HG03520 (cell line): ENCODE data around the gene CDK9.
"Not testable (repeated sequence)": the region's sequence is repeated elsewhere in the genome, so short reads cannot be mapped to it uniquely, and the experiment has no call there.

Source experiments
- ATAC-seq: cut with Tn5 transposase; IDR thresholded peaks from one replicate; pipeline ENCODE4 v1.9.1; 2021; ENCODE audit warnings: mild to moderate bottlenecking, moderate library complexity; ENCODE audit not compliant: unreplicated experiment

The CDK9 gene

DNA sequence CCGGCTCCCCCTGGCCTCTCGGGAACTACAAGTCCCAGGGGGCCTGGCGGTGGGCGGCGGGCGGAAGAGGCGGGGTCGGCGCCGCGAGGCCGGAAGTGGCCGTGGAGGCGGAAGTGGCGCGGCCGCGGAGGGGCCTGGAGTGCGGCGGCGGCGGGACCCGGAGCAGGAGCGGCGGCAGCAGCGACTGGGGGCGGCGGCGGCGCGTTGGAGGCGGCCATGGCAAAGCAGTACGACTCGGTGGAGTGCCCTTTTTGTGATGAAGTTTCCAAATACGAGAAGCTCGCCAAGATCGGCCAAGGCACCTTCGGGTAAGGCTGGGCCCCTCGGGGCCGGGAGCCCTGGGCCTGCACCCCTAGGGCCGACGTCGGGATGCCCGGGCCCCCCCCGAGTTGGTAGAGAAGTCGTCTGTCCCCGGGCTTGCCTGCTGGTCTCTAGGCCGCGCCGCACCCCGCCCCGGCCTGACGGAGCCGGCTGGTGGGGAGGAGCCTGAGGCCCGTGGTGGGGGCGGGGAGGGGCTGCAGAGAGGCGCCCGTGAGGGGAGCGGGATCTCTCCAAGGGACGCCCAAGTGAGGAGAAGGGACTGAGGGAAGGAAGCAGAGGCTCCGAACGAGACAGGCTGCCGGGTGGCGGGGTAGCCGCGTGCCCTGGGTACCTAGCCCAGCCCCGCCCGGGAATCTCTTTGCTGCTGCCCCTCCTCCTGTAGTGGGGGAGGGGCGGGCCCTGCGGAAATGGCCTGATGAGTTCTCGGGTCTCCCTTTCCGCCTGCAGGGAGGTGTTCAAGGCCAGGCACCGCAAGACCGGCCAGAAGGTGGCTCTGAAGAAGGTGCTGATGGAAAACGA lies at the start of gene CDK9:
Gene CDK9, plus strand, starts transcription at position 102 of the 840 bp plus-strand sequence. Its CDS starts 115 bp downstream, at position 217.
- peak; percentile 51 for ATAC-seq

DNA sequence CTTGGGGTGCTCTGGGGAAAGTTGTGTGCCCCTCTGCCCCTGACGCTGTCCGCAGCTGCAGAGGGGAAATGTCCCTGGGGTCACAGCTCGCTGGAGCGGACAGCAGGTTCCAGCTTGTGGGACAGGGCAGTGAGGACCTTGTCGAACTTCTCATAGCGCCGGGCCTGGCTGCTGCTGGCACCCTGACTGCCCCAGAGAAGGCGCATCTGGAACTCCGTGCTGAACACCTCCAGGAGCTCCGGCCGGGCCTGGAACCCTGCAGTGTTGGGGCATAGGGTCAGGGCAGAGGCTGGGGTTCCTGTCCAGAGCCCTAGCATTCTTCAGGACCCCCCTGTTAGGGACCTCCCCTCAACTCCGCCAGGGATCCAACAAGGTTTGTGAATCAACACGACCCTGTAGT lies 47.2 kb upstream of the CDK9 start:
- no peak for ATAC-seq

DNA sequence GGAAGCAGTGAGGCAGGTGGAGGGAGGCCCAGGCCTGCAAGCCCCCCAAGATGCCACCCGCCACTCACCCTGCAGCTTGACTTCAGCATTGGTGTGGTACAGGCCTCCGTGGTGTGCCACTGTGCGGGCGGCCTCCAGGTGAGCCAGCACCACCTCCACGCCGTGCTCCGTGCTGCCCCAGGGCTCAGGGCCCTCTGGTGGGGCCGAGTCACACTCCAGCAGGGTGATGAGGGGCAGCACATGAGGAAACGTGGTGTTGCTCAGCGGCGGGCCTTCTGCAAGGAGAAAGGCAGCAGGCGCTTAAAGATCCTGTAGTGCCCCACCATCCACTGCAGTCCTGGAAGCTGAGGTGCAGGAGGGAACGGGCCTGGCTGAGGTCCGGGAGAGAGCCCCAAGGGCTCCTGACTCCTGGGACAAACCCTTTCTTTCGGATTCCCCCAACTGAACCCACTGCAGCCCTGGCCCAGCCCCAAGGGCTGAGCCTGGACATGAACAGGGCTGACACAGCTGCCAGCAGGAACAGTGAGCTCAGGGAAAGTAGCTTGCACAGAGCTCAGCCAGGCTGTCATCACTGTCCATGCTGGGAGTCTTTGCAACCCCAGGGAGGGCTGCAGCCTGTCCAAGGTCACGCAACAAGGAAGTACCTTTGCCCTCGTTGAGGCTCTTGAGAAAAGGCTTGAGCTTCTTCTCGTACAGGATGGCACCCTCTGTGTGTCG lies 46.1 kb upstream of the CDK9 start:
- no peak for ATAC-seq

DNA sequence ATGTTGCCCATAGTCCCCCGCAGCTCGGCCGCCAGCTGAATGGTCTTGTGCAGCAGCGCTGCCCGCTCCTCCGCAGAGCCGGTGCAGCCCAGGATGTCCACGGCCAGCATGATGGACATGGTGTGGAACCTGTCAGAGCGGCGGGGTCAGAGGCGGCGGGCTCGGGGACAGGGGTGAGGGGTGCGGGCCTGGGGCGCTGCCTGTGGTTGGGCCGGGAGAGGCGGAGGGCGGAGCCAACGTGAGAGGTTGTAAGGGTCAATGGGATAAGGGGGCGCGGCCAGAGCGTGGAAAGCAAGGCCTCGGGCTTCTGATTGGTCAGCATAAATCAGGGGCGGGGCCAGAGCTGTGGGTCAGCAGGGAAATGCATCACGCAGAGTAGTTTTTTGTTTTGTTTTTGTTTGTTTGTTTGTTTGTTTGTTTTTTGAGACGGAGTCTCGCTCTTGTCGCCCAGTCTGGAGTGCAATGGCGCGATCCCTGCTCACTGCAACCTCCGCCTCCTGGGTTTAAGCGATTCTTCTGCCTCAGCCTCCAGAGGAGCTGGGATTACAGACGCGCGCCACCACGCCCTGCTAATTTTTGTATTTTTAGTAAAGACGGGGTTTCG lies 43.9 kb upstream of the CDK9 start:
- ATAC-seq, result no peak

DNA sequence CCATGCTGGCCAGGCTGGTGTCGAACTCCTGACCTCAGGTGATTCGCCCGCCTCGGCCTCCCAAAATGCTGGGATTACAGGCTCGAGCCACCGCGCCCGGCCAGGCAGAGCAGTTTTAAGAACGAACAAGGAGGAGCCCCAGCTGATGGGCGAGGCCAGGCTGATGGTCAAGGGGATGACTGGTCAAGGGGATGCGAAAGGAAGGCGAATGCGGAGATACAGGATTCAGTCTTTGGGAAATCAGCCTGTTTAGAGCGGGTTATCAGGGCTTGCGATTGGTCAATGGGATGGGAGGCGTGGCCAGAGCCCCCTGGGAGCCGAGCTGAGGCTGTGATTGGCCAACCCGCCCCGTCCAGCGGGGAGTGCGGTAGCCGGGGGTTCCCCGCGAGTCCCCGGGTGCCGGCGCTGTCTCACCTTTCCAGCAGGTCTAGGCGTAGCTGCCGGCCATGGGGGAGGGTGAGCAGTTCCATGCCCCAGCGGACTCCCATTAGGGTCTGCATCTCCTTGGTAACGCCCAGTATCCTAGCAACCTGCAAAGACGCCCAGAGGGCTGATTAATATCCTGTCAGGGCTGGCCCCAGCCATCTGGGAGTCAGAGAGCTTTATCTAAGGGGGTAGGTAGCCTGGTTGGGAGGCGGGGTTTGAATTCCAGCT lies 43.3 kb upstream of the CDK9 start:
- no peak for ATAC-seq

DNA sequence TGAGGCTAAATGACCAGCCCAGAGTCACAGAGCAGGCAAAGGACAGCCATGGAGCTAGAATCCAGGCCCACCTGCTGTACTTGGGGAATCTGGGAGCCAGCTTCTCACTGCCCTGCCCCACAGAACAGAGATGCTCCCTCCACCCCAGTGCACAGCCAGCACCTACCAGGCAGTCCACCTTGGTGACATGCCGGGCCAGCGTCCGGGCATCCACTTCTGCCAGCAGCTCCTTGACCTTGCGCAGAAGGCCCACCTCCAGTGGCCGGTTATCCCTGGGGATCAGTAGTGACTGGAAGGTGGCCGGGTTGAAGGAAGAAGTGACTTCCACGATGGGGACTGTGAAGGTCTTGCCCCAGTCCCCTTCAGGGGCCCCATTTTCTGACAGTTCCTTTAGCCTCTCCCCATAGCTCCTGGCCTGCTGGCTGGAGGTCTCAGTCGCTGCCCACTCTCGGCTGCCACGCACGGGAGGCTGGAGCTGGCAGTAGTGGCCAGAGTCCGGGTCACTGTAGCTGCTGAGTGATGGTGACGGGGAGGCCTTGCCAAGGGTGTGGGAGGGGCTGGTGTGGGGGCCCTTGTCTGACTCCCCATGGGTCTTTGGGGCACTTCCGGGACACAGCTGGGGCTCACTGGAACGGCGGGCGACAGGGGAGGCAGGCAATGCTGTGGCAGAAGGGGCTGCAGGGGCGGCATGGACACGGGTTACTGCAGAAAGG lies 41.3 kb upstream of the CDK9 start:
- no peak for ATAC-seq

DNA sequence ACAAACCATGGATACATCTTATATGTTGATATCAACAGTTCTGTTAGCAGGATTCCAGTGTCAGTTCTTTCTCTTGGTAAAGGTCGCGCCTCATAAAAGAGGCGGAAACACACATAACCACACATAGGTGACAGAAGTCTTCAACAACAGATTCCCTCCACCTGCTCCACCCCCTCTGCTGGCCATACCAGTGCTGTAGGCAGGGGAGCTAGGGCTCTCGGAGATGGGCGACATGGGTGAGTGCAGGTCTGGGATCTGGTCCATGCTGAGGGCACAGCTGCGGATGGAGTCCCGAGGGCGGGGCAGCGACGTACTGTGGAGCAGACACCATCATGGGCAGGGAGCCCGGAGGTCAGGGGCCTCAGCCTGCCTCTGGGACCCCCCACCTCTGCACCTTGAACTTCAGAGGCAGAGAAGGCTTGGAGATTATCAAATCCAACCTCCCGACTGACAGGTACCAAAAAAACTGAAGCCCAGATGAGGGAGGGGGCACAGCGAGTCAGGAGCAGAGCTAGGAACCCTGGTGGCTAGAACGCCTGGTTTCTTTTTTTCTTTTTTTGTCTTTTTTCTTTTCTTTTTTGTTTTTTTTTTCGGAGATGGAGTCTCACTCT lies 38.8 kb upstream of the CDK9 start:
- ATAC-seq, result no peak

DNA sequence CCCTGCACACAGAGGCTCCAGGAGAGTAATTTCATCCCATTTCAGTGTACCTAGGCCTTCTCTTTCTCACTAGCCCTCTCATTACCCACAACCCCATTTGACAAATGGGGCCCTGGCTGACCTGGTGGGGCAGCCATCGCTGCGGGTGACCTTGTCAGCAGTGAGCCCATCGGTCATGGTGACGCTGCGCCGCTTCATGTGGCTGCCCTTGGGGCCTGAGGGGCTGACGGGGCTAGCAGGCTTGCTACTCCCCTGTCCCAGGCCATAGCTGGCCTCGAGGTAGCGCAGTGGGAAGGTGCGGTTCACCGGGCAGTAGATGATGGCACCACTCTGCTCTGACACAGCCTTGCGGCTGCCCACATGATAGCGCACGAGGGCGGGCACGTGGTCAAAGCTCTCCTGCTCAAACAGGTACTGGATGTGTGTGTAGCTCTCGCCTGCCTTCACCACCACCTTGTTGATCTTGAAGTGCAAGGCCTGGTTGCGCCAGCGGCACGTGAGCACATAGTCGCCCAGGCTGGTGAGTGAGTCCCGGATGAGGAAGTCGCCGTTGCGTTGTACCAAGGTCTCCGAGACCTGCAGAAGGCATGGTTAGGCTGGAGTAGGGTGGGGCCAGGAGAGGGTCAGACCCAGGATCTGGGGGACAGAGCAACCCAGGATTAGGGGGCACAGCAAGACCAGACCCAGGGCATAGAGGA lies 36.6 kb upstream of the CDK9 start:
- ATAC-seq, result no peak

DNA sequence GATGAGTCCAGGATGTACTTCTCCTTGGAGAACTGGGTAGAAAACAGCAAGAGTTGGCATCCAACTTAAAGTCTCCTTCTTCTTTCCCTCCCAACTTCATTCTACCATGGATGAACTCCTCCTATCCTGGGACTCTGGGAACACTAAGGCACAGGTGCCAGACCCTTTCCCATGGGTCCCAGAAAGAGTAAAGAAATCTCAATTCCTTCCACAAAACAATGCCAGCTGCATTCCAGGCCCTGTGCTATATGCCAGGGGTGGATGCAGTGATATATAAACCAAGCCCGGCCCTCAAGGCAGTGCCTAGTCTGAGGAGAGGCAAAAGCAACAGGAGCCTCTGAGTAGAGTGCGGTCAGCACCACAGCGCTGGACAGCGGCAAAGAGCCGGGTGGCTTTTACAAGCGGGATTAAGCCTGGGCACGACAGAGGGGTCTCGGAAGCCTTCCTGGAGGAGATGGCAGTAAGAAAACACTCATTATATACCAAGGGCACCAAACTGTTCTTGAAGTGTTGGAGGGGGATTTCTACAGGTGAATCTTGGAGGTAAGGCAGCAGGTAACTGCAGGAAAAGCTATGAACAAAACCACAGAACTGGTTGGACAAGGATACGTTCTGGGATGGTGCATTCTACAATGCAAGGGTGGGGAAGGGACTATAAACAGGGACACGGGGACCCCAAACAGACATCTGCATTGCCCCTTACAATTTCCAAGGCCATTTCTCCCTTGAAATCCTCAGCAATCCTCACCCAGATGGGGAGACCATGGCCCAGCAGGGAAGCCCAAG lies 34.4 kb upstream of the CDK9 start:
- no peak for ATAC-seq

DNA sequence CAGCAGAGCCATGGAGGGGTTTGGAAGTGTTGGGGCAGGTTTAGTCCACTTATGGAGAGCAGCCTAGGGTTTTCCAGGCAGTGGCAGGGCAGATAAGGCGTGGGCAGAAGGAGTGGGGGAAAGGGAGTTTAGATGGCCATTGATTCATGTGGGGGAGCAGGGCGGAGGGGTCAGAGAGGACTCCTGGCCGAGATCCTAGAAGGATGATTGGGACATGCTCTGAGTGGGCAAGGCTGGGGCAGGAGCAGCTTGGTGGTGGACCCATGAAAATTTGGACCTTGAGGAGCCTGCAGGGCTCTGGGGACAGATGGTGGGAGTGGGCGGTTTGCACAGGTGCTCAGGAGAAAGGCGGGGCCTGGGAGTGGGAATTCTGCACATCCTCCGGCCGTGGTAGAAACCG lies 32.7 kb upstream of the CDK9 start:
- ATAC-seq, result no peak

DNA sequence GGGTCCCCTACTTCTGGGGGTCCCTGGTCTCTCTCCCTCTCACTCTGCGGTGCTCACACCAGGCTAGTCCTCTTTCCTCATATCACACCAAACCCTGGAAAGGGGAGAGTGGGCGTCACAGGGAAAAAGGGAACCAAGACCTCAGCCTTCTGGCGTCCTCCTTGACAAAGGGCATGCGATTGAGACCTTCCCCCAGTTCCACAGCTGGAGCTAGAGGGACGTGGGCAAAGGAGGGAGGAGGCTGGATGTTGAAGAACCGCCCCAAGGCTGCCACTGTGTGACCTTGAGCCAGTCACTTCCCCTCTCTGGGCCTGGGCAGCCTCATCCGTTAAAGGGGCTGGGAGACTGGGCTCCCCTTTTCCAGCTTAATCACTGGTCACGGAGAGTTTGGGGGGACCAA lies 32.2 kb upstream of the CDK9 start:
- ATAC-seq, result no peak

DNA sequence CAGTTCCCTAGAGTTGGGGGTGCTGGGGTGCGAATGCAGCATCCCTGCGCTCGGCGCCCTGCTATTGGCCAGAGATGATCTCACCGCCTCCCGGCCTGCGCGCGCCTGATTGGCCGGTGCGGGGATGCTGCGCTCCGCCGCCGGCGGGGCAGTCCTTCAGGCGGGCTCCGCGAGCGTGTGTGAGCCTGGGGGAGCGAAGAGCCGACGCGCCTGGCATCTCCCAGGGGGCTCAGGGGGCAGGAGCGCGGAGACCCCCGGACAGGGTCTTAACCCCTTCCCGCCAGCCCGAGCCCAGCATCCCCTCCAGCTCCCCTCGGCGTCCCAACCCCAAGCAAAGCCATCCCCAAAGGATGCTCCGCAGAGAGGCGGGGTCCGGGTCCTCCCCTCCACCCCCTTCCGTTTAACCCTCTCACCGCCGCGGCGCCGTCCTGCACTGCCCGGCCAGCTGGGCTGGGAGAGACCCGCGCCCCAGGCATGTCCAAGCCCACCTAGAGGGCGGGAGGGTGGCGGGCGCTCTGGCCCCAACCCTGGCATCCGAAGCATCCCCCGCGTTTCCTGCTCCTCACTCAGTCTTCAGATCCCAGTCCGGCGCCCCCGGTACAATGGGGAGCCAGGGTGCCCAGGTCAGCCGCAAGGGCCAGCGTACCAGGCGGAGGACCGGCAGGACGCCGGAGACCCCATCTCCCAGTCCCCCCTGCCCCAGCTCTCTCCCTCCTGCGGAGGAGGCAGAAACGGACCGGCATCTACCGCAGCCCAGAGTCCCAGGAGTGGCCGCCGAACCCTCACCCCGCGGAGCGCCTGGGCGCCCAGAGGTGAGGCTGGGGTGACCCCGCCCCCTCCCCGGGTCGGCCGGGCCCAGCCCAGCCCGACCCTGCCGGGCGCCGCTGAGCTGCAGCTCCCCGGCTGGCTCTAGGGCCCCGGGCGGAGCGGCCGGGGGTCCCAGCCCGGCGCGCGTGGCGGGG lies 31.5 kb upstream of the CDK9 start:
- no peak for ATAC-seq

DNA sequence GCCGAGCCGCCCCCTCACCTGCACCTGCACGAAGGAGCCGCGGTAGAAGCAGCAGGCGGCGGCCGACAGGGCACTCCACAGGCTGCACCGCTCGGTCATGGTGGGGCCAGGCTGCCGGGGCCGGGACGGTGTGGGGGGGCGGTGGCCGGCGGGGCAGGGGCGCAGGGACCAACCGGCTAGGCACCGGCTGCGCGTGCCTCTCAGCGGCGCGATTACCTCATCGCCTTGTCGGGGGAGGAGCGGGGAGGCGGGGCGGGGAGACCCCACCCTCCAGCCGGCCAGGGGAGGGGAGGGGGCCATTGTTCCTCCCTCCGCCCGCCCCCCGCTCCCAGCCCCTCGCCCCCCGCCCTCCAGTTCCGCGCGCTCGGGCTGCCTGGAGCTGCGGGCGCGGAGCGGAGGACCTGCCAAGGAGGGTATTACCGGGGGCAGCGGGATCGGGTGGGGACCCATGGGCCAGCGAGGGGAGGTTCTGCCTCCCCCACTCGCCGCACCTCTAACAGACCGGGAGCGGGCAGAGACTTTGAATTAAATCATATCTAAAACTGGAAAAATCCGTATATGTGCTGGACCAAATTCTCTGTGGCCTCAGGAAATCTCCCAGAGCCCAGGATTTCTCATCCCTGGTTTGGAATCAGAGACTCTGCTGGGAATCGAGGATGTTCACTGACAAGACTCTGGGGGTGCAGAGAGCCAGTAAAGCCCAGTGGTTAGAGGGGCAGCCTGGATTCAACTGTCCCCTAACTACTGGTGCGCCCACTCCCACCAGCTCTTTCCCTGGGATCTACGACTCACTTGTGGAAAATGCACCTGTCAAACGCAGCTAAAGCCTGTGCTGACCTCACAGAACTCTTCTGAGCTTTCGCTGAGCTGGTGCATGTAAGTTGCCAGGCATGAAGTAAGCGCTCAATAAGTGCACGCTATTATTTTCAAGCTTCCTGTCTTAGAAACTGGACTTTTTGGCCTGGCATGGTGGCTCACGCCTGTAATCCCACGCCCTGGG lies 30.5 kb upstream of the CDK9 start:
- ATAC-seq, result no peak

DNA sequence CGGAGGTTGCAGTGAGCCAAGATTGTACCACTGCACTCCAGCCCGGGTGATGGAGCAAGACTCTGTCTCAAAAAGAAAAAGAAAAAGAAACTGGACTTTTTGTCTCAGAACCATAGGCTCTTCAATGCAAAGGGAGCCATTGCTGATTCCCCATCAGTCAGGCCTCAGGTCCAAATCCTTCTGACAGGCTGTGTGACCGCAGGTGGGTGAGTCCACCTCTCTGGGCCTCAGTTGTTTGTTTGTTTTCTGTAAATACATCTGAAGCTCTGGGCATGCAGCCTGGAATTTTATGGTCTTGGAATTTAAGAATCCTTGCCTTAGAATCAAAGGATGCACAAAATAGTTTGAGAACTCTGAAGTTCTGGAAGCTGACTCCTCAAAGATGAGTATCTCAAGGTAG lies 29.6 kb upstream of the CDK9 start:
- ATAC-seq, result no peak

DNA sequence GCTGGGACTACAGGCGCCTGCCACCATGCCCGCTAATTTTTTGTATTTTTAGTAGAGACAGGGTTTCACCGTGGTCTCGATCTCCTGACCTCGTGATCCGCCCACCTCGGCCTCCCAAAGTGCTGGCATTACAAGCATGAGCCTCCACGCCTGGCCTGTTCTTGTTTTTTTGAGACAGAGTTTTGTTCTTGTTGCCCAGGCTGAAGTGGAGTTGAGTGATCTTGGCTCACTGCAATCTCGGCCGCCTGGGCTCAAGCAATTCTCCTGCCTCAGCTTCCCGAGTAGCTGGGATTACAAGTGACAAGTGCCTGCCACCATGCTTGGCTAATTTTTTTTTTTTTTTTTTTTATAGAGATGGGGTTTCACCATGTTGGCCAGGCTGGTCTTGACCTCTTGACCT lies 29.1 kb upstream of the CDK9 start:
- not testable (repeated sequence) for ATAC-seq

DNA sequence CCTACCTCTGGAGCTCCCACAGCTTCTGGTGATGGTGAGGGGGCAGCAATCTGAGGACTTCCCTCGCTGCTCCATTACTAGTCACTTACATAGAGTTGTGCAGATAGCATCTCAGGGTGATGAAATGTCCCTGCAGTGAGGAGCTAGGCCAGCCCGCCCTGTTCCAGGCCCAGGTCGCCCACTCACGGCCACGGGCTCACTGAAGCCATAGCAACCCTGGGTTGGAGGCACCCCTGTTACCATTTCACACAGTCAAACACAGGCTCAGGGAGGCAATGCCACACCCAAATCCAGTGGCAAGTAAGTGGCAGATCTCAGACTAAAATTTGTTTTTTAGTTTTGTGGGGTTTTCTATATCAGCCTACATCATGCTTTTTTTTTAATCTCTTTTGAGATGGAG lies 27.0 kb upstream of the CDK9 start:
- ATAC-seq, result no peak

DNA sequence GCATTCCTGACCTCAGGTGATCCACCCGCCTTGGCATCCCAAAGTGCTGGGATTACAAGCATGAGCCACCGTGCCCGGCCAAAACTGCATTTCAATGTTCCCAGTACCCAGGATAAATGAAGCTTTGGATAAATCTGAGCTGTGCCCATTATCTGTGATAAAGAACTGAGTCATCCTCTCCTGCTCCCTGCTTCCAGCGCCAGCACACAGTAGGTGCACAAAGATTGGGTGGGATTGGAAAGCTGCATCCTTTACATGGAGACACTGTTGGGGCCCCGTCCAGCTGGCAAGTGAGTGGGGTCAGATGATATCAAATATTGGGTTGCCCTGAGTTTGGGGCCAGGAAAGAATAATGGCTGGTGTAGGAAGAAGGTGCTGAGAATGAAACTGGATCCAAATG lies 24.8 kb upstream of the CDK9 start:
- no peak for ATAC-seq
